ENCODE measurements around the gene TMEM214. TPM values are rescaled to one million over a fixed set of nuclear protein-coding genes. Genes with fewer than 3 reads are reported as not detected.

The TMEM214 gene
- total and polyA plus RNA-seq, 2 of the 8 experiments (the other 6 are each of a cell fraction or from before 2014, with no cell fraction given) = 49.7 to 71.0 TPM

DNA sequence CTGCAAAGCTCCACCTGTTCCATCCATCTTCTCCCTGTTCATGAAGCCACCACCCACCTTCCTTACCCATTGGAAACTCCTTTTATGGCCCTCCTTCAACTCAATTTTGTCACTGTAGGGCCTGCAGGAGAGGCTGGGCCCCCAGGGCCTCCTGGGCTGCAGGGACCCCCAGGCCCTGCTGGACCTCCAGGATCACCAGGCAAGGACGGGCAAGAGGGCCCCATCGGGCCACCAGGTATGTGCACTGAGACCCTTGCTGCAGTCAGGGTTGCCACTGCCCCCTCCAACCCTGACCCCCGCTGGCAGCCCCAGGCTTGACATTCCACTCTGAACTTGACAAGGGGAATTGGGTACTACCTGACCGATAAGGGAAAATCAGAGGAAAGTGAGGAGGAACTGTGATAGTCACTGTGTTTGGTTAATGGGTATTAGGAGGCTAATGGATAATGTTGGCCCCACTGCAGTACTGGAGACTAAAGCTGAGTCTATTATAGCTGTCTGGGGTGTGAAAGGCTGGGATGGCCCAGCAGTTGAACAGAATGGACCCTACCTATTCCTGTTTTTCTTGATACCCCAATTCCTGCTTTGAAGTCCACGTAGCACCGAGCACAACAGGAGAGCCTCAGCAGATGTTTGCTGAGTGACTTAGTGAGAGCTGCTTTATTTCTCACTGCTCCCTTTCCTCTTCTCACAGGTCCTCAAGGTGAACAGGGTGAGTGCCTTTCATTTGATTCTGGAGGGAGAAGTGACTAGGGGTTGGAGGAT, 51.7 kb downstream of the TMEM214 start:
- H2BK120ac ChIP-seq (replicated peaks; ENCODE audit: low read depth, low read length) = no peak overlapping the region
- 89% methylated on average over 6 of the region's 6 CpGs; no CpG with 5 or more reads in 1 of the 2 experiments for WGBS, 2 experiments (ENCODE audit: extremely low coverage in 1 of 2, insufficient coverage in 1 of 2, insufficient read length in 1 of 2, insufficient replicate concordance in 2 of 2, low coverage in 1 of 2, low lambda C conversion rate in 2 of 2, missing lambda C conversion rate in 1 of 2)
- no peak overlapping the region for H2BK15ac ChIP-seq (ENCODE audit: low read length)
- H4K5ac ChIP-seq (ENCODE audit: insufficient read length, low read depth, low read length) = no peak overlapping the region
- H3K9me3 ChIP-seq (ENCODE audit: insufficient read depth in 2 of 2, low read depth in 1 of 2, low read length in 1 of 2) = no peaks in the 10 kb centered on the region
- H3K4ac ChIP-seq (replicated peaks; ENCODE audit: insufficient read length, low read depth, low read length) = no peak overlapping the region
- no peak overlapping the region for H2BK5ac ChIP-seq (ENCODE audit: low read depth, low read length)
- no peak overlapping the region for H4K91ac ChIP-seq (replicated peaks; ENCODE audit: insufficient read length, low read length)
- H3K23ac ChIP-seq (ENCODE audit: insufficient read length) = no peak overlapping the region
- peaks cover 13% of the 10 kb centered on the region; the same call in 1 of the 2 replicates for H3K23me2 ChIP-seq (ENCODE audit: low read depth, low read length)
- H4K20me1 ChIP-seq (replicated peaks in 1 of 2; ENCODE audit: control insufficient read depth in 1 of 2, insufficient read depth in 2 of 2, low read length in 2 of 2) = peaks cover 0 to 1% of the 10 kb centered on the region in 2 experiments
- peaks cover 4 to 28% (median 10%) of the 10 kb centered on the region in 4 experiments; a peak in 6 of 7 replicates for H3K4me1 ChIP-seq (replicated peaks in 1 of 4; ENCODE audit: control insufficient read depth in 3 of 4, insufficient read depth in 4 of 4, low read length in 3 of 4)
- no peak overlapping the region for H3K14ac ChIP-seq (ENCODE audit: insufficient read length)
- POLR2A ChIA-PET (ENCODE audit: partially characterized antibody) = interaction anchor here (0.6 to 5.9 kb wide), 6 partner anchors 12 to 272 kb away, joined by 4 to 63 read pairs (median 13); partner anchors contain the start of genes AGBL5, ATRAID, GTF3C2 and OST4
- no peak overlapping the region for H2AK5ac ChIP-seq (ENCODE audit: low read depth, low read length)
- DNase-seq (ENCODE audit: low read depth in 1 of 2, low spot score in 2 of 2) (no peak), FAIRE-seq (no peak)
- no peak overlapping the region; the same call in 1 of the 2 replicates for H2BK12ac ChIP-seq (ENCODE audit: low read depth, low read length)
- CTCF ChIA-PET (ENCODE audit: partially characterized antibody) = interaction anchor here (0.7 to 16.5 kb wide), 9 partner anchors 8 to 165 kb away, joined by 3 to 160 read pairs (median 3); partner anchors contain the start of genes AGBL5 and PREB
- no peak overlapping the region for H3K27ac ChIP-seq (ENCODE audit: low read depth, low read length)
- H4K8ac ChIP-seq (ENCODE audit: extremely low read depth, insufficient read depth, low read length) = no peak overlapping the region
- no peak overlapping the region for H3K18ac ChIP-seq (ENCODE audit: extremely low read depth, low read length)
- no peaks in the 10 kb centered on the region for H3K79me1 ChIP-seq (ENCODE audit: low read depth, low read length)
- no peak overlapping the region for H3K9ac ChIP-seq (replicated peaks in 1 of 4; ENCODE audit: extremely low read depth in 1 of 4, low read depth in 3 of 4, low read length in 3 of 4)
- no peak overlapping the region; a peak in 1 of 4 replicates for H3K4me2 ChIP-seq (ENCODE audit: insufficient read depth in 1 of 2, low read depth in 2 of 2, low read length in 2 of 2)
- no peak overlapping the region for H2AFZ ChIP-seq (ENCODE audit: low read length)
- H3K79me2 ChIP-seq (ENCODE audit: control insufficient read depth in 1 of 2, insufficient read depth in 2 of 2, low read length in 2 of 2) = no peaks in the 10 kb centered on the region
- H3K56ac ChIP-seq (replicated peaks; ENCODE audit: insufficient read length, low read depth, low read length) = no peak overlapping the region
- H2BK20ac ChIP-seq (ENCODE audit: low read length) = no peak overlapping the region
- H3K27me3 ChIP-seq (replicated peaks in 1 of 4; ENCODE audit: control insufficient read depth in 3 of 4, extremely low read depth in 1 of 4, insufficient read depth in 3 of 4, low read length in 3 of 4) = peaks cover 0 to 9% (median 4%) of the 10 kb centered on the region in 4 experiments; a peak in 2 of 7 replicates
- no peaks in the 10 kb centered on the region for H3K36me3 ChIP-seq (ENCODE audit: control insufficient read depth in 2 of 4, insufficient read depth in 4 of 4, low read length in 3 of 4)
- H3K4me3 ChIP-seq (ENCODE audit: extremely low read depth in 1 of 4, insufficient read depth in 2 of 4, low read depth in 3 of 4, low read length in 4 of 4) = no peak overlapping the region
- no peak for TF ChIP-seq BCL11A (IDR thresholded peaks at IDR 0.05; ENCODE audit: low read depth in 2 of 2, low read length in 2 of 2)
- no peak for TF ChIP-seq RFX5 (IDR thresholded peaks at IDR 0.05; ENCODE audit: borderline replicate concordance, low read depth, low read length)
- no peak for TF ChIP-seq SP2 (IDR thresholded peaks at IDR 0.05; ENCODE audit: low read length)
- TF ChIP-seq, protein P1, sequence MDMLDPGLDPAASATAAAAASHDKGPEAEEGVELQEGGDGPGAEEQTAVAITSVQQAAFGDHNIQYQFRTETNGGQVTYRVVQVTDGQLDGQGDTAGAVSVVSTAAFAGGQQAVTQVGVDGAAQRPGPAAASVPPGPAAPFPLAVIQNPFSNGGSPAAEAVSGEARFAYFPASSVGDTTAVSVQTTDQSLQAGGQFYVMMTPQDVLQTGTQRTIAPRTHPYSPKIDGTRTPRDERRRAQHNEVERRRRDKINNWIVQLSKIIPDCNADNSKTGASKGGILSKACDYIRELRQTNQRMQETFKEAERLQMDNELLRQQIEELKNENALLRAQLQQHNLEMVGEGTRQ (IDR thresholded peaks at IDR 0.05; ENCODE audit: low read length) = no peak
- no peak for TF ChIP-seq SP1 (IDR thresholded peaks at IDR 0.05; ENCODE audit: low read depth, low read length)
- no peak for TF ChIP-seq EP300 (IDR thresholded peaks at IDR 0.05; ENCODE audit: borderline replicate concordance in 1 of 2, low read depth in 2 of 2, low read length in 2 of 2)
- no peak for TF ChIP-seq HDAC6 (IDR thresholded peaks at IDR 0.05; ENCODE audit: low read depth, low read length)
- no peak for TF ChIP-seq GABPA (IDR thresholded peaks at IDR 0.05; ENCODE audit: borderline replicate concordance, insufficient read depth, low read length)
- TF ChIP-seq BACH1 (IDR thresholded peaks at IDR 0.05; ENCODE audit: low read length) = no peak
- TF ChIP-seq RXRA (IDR thresholded peaks at IDR 0.05; ENCODE audit: insufficient read depth, low read depth, low read length) = no peak
- TF ChIP-seq CTBP2 (IDR thresholded peaks at IDR 0.05; ENCODE audit: borderline replicate concordance, insufficient read depth, insufficient read length, low read length) = no peak

All from H1 (cell line).